T-helper 1 cell treated with Interleukin-12 subunit alpha and Interleukin-12 subunit beta and Interleukin-4 antibody, amounts not matched to agents 30 μg/mL and 1 μg/mL, for 36 hours (primary cell): Measurements from ENCODE around the gene DOC2A.
"Not testable (repeated sequence)": the region's sequence is repeated elsewhere in the genome, so short reads cannot be mapped to it uniquely, and the experiment has no call there.

Source experiments
- H3K27ac Mint-ChIP-seq: one replicate; pipeline ENCODE4 v1.8.0; 2021; ENCODE audit warnings: mild to moderate bottlenecking, mixed read lengths
- H3K27me3 Mint-ChIP-seq: one replicate; pipeline ENCODE4 v1.8.0; 2021; ENCODE audit warnings: low read depth, mixed read lengths
- H3K36me3 Mint-ChIP-seq: one replicate; pipeline ENCODE4 v1.8.0; 2021; ENCODE audit warnings: low read depth, mixed read lengths
- H3K4me1 Mint-ChIP-seq: one replicate; pipeline ENCODE4 v1.8.0; 2021; ENCODE audit warnings: low read depth, mixed read lengths
- H3K4me3 Mint-ChIP-seq: one replicate; pipeline ENCODE4 v1.8.0; 2021; ENCODE audit warnings: mild to moderate bottlenecking, moderate library complexity, mixed read lengths
- H3K9me3 Mint-ChIP-seq: one replicate; pipeline ENCODE4 v1.8.0; 2021; ENCODE audit warnings: mixed read lengths

DOC2A gene

DNA sequence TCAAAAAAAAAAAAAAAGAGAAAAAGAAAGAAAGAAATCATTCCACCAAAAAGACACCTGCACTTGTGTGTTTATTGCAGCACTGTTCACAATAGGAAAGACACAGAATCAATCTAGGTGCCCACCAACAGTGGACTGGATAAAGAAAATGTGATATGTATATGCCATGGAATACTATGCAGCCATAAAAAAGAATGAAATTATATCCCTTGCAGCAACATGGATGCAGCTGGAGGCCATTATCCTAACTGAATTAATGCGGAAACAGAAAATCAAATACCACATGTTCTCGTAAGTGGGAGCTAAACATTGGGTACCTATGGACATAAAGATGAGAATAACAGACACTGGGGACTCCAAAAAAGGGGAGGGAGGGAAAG, 6.4 kb upstream of the DOC2A start:
- Mint-ChIP-seq H3K9me3 (no peaks in the 10 kb centered on the region), H3K36me3 (no peaks in the 10 kb centered on the region), H3K4me1 (peaks cover 5% of the 10 kb centered on the region), H3K27ac (no peak overlapping the region), H3K27me3 (peaks cover 49% of the 10 kb centered on the region), H3K4me3 (no peak overlapping the region)

DNA sequence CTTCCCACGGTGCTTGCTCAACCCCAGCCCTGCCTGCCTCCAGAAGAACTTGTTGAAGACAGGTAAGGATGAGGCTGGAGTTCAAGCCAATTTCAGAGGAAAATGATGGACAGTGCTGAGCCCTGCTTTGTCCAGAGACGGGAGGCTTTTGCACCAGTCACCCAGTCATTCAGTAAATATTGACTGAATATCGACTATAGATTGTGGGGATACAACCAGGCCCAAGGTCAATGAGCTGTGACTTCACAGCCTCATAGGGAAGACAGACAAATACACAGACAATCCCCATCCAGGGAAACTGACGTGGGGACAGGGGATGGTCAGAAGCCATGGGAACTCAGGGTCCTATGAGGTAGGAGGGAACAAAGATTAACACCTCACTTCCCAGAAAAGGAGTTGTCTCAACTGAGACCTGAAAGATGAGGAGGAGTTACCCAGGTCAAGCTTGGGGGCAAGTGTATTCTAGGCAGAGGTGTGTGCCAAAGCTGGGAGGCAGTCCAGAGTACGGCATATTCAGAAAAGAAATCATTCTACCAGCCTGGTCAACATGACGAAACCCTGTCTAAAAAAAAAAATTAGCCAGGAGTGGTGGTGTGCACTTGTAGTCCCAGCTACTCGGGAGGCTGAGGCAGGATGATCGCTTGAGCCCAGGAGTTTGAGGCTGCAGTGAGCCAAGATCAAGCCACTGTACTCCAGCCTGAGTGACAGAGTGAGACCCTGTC, 5.9 kb upstream of the DOC2A start:
- H3K9me3 Mint-ChIP-seq, result no peaks in the 10 kb centered on the region
- no peak overlapping the region for H3K27ac Mint-ChIP-seq
- peaks cover 55% of the 10 kb centered on the region for H3K27me3 Mint-ChIP-seq
- H3K4me3 Mint-ChIP-seq, result no peak overlapping the region
- peaks cover 1% of the 10 kb centered on the region for H3K36me3 Mint-ChIP-seq
- peaks cover 8% of the 10 kb centered on the region for H3K4me1 Mint-ChIP-seq

- H3K27ac Mint-ChIP-seq, H3K36me3 Mint-ChIP-seq, H3K4me1 Mint-ChIP-seq, H3K9me3 Mint-ChIP-seq, H3K4me3 Mint-ChIP-seq: not testable (repeated sequence)
- peaks cover 50% of the 10 kb centered on the region for H3K27me3 Mint-ChIP-seq
Measured at GRCh38 chr16:30015450-30015849, 4.6 kb upstream of the DOC2A start.

- peaks cover 55% of the 10 kb centered on the region for H3K27me3 Mint-ChIP-seq
- not testable (repeated sequence) for H3K4me3 Mint-ChIP-seq, H3K9me3 Mint-ChIP-seq, H3K27ac Mint-ChIP-seq, H3K4me1 Mint-ChIP-seq, H3K36me3 Mint-ChIP-seq
Measured at GRCh38 chr16:30012598-30012997, 1.8 kb upstream of the DOC2A start.

DNA sequence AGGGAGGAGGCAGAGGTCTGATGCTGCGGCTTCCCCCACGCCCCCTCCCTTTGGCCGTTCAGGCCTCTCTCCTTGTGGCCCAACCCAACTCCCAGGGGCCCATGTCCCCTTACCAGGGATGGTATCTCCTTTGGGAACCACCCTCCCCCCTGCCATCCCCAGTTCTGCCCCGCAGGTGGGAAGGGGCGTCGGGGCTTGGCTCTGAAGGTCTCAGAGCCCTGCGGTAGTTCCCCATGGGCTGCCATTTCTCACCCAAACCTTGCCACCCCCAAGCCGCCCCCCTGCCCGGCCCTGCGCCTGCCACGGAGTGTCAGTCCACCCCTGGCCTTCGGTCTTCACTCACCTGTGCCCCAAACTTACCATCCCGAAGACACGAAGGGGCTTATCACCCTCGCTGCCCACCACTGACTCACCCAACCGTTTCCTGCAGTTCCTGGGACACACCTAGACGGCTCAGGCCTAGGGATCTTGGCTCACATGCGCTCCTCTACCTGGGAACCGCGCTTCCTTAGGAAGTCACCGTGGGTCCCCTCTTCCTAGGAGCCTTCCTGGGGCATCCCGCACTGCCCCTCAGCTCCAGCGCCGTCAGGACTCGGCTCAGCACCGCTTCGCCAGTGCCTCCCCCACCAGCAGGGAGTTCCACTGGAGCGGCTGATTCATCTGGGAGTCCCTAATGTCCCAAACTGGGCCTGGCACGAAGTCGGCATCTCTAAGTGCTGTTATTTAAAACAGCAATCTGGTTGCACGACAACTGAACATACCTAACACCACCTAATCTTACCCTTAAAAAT, 1.1 kb upstream of the DOC2A start:
- Mint-ChIP-seq H3K4me1 (peaks cover 2% of the 10 kb centered on the region), H3K4me3 (peak overlapping the region; percentile 85), H3K9me3 (no peaks in the 10 kb centered on the region), H3K27ac (no peak overlapping the region), H3K36me3 (peaks cover 1% of the 10 kb centered on the region), H3K27me3 (peaks cover 51% of the 10 kb centered on the region)

DNA sequence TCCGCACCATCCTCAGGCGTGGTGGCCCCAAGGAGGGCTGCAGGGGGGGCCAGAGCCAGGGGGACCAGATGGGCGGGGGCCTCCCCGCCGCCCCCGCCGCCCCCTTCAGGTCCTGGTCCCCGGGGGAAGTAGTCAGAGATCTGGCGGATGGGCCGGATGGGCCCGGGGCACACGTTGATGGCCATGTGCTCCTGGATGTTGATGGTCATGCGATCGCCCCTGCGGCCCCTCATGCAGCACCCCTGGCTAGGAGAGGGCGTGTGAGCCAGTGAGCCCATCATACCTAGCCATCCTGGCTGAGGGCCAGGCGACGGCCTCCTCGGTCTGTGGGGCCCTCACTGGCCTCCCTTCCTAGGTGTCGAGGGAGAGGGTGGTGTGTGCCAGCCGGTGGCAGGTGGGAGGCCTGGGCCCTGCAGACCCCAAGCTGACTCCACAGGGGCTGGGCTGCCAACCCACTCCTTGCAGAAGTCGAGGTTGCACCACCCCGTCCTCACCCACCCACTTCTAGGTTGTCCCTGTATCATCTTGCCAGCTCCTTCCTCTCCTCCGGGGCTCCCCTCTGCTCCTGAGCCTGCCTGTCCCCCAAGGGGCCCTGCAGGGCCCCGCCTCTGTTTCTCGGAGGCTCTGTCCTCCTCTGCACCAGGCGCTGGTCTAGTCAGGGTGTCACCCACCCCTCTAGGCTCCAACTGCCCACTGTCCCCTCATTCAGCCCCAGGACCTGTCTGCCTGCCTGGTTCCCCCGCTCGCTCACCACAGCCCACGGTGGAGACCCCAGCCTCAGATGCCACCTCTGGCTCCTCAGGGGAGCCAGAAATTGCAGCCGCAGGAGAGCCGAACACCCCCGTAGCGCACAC, 610 bp downstream of the DOC2A start:
- Mint-ChIP-seq H3K27ac (no peak overlapping the region), H3K36me3 (peaks cover 1% of the 10 kb centered on the region), H3K27me3 (peaks cover 43% of the 10 kb centered on the region), H3K4me1 (peaks cover 2% of the 10 kb centered on the region), H3K4me3 (peak overlapping the region; percentile 51), H3K9me3 (no peaks in the 10 kb centered on the region)

GRCh38 chr16:30009085-30009862, 1.6 kb downstream of the DOC2A start:
- no peak overlapping the region for H3K4me3 Mint-ChIP-seq
- peaks cover 37% of the 10 kb centered on the region for H3K27me3 Mint-ChIP-seq

DNA sequence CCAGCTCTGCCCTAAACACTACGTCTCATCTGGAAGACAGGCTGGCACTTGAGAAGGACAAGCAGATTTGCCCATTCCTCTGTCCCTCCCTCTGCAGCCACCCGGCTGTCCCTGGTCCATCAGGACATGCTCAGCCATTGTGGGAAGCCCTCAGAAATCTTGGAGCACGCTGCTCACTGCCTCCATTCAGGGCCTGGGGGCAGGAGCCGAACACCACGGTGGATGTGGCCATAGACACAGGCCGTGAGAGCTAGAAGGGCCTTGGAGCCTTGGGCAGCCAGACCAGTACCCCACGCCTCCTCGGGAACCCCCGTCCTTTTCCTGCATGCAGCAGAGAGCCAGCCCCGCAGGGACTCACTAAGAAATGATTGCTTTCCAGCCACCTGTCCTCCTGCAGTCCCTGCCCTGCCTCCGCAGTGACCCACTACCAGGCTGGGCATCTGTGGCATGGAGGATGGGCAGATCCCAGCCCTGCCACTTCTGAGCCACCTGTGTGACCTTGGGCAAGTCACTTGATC, 3.4 kb downstream of the DOC2A start:
- H3K4me3 Mint-ChIP-seq, result no peak overlapping the region
- peaks cover 2% of the 10 kb centered on the region for H3K4me1 Mint-ChIP-seq
- peaks cover 28% of the 10 kb centered on the region for H3K27me3 Mint-ChIP-seq
- H3K27ac Mint-ChIP-seq, result no peak overlapping the region
- no peaks in the 10 kb centered on the region for H3K9me3 Mint-ChIP-seq
- H3K36me3 Mint-ChIP-seq, result peaks cover 8% of the 10 kb centered on the region

More at GRCh38 chr16:30009085-30009862, 1.6 kb downstream of the DOC2A start:
- Mint-ChIP-seq H3K4me1 (peaks cover 2% of the 10 kb centered on the region), H3K27ac (no peak overlapping the region), H3K36me3 (peaks cover 1% of the 10 kb centered on the region), H3K9me3 (no peaks in the 10 kb centered on the region)

- no peak overlapping the region for H3K4me3 Mint-ChIP-seq
- H3K27ac Mint-ChIP-seq, result no peak overlapping the region
- H3K27me3 Mint-ChIP-seq, result peaks cover 22% of the 10 kb centered on the region
Measured at GRCh38 chr16:30006659-30007377, 4.0 kb downstream of the DOC2A start.

DNA sequence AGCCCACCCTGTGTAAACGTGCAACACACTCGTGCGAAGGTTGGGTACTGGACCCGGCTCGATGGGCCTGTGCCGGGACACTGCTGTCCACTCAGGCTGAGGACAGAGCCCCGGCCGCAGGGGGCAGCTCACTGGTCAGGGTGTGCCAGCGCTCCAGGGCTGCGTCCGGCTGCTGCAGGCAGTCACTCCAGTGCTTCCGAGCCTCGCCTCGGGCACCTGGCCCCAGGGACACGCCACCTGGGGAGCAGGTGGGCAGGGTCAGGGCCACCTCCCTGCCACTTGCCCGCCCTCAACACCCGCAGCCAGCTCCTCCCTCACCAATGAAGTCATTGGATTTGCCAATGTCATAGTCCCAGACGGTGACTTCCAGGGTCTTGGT, 4.7 kb downstream of the DOC2A start:
- Mint-ChIP-seq H3K27me3 (peaks cover 18% of the 10 kb centered on the region), H3K36me3 (peaks cover 13% of the 10 kb centered on the region), H3K27ac (no peak overlapping the region), H3K4me1 (no peaks in the 10 kb centered on the region), H3K4me3 (no peak overlapping the region), H3K9me3 (no peaks in the 10 kb centered on the region)

More at GRCh38 chr16:30006659-30007377, 4.0 kb downstream of the DOC2A start:
- no peaks in the 10 kb centered on the region for H3K9me3 Mint-ChIP-seq
- peaks cover under 1% of the 10 kb centered on the region for H3K4me1 Mint-ChIP-seq
- peaks cover 13% of the 10 kb centered on the region for H3K36me3 Mint-ChIP-seq

GRCh38 chr16:30005341-30006094, 5.3 kb downstream of the DOC2A start:
- no peaks in the 10 kb centered on the region for H3K4me1 Mint-ChIP-seq
- H3K4me3 Mint-ChIP-seq, result no peak overlapping the region
- no peaks in the 10 kb centered on the region for H3K9me3 Mint-ChIP-seq
- H3K27me3 Mint-ChIP-seq, result peaks cover 17% of the 10 kb centered on the region
- H3K27ac Mint-ChIP-seq, result no peak overlapping the region
- H3K36me3 Mint-ChIP-seq, result peaks cover 13% of the 10 kb centered on the region

DNA sequence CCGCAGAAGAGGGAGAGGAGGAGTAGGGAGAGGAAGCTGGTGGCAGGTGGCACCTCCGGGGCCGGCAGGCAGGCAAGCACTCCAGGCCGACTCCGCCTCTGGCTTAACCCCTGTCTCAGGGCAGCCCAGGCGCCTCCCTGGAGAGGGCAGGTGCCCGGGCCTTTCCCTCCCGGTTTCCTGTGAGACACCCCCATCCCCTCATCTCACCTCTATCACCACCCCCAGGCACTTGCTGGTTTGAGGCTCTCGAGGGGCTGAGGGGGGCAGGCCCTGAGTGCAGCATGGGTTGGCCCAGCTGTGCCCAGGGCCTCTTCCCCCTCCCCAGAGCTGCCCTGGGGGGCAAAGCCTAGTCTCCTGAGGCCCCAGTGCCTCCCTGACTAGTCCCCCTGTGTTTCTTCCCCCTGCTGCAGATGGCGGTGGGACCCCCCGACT, 6.0 kb downstream of the DOC2A start:
- Mint-ChIP-seq H3K27me3 (peaks cover 11% of the 10 kb centered on the region), H3K9me3 (no peaks in the 10 kb centered on the region), H3K36me3 (peaks cover 13% of the 10 kb centered on the region), H3K4me1 (no peaks in the 10 kb centered on the region), H3K4me3 (no peak overlapping the region), H3K27ac (no peak overlapping the region)

DNA sequence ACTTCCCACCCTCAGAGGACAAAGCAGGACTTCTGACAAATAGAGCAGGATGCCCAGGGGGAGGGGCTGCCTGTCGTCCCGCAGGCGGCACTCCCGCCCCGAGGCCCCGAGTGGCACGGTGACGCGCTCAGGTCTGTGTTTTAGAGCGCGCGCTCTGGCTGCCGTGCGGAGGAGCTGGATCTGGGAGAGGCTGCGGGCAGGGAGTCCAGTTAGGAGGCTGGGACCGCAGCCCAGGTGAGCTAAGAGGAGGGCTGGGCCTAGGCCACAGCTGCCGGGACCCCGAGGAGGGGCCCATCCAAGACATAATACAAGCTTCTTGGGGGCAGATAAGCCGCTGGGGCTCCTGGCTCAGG, 6.4 kb downstream of the DOC2A start:
- Mint-ChIP-seq H3K36me3 (peaks cover 13% of the 10 kb centered on the region), H3K4me3 (no peak overlapping the region), H3K4me1 (peaks cover 4% of the 10 kb centered on the region), H3K9me3 (no peaks in the 10 kb centered on the region), H3K27me3 (peaks cover 8% of the 10 kb centered on the region), H3K27ac (no peak overlapping the region)
